ENCODE data around the gene MTHFR.

Gene MTHFR

GRCh38 chr1:11797525-11798216 lies 8.1 kb downstream of the MTHFR start:
- no CpG with 5 or more reads among the region's 6 CpGs for WGBS (ENCODE audit: extremely low coverage, insufficient coverage, low lambda C conversion rate)
- no peak overlapping the region for H2AK5ac ChIP-seq (ENCODE audit: low read length)
- H4K8ac ChIP-seq (ENCODE audit: low read depth, low read length) = no peak overlapping the region
- H3K4me3 ChIP-seq (ENCODE audit: low read length) = no peak overlapping the region
- H3K79me2 ChIP-seq (ENCODE audit: control insufficient read depth, insufficient read depth, low read length) = no peaks in the 10 kb centered on the region
- H3K56ac ChIP-seq (ENCODE audit: low read length) = no peak overlapping the region
- no peak overlapping the region for H3K18ac ChIP-seq (ENCODE audit: low read length)
- no peak overlapping the region for H4K5ac ChIP-seq (ENCODE audit: low read length)
- no peak overlapping the region for H2BK5ac ChIP-seq (ENCODE audit: low read length)
- H3K27me3 ChIP-seq (ENCODE audit: insufficient read depth, low read length, poor library complexity) = no peaks in the 10 kb centered on the region
- no peak overlapping the region for H3K4me2 ChIP-seq (ENCODE audit: low read length)
- no peak overlapping the region for H2BK120ac ChIP-seq (ENCODE audit: low read depth, low read length)
- H3K79me1 ChIP-seq (ENCODE audit: low read length) = peaks cover 3% of the 10 kb centered on the region
- peaks cover under 1% of the 10 kb centered on the region for H3K4me1 ChIP-seq (ENCODE audit: control insufficient read depth, low read depth, low read length)
- H3K9ac ChIP-seq (ENCODE audit: low read length) = no peak overlapping the region
- no peak overlapping the region for H3K4ac ChIP-seq (ENCODE audit: low read depth, low read length)
- H3K36me3 ChIP-seq (ENCODE audit: control insufficient read depth, insufficient read depth, low read length) = peaks cover 6% of the 10 kb centered on the region
- H3K23ac ChIP-seq (ENCODE audit: low read length) = no peak overlapping the region
- no peak overlapping the region for H2BK15ac ChIP-seq (replicated peaks; ENCODE audit: low read depth)
- no peak for DNase-seq
- no peak overlapping the region for H3K27ac ChIP-seq (ENCODE audit: low read depth, low read length)

GRCh38 chr1:11796036-11796828 lies 9.5 kb downstream of the MTHFR start:
- H3K4ac ChIP-seq (ENCODE audit: low read depth, low read length) = no peak overlapping the region
- no peak overlapping the region for H2AK5ac ChIP-seq (ENCODE audit: low read length)
- DNase-seq = no peak
- no peak overlapping the region for H2BK15ac ChIP-seq (replicated peaks; ENCODE audit: low read depth)
- H3K9ac ChIP-seq (ENCODE audit: low read length) = no peak overlapping the region
- H3K4me2 ChIP-seq (ENCODE audit: low read length) = no peak overlapping the region
- H2BK120ac ChIP-seq (ENCODE audit: low read depth, low read length) = no peak overlapping the region
- no peak overlapping the region for H3K27ac ChIP-seq (ENCODE audit: low read depth, low read length)
- no peak overlapping the region for H3K18ac ChIP-seq (ENCODE audit: low read length)
- H3K4me1 ChIP-seq (ENCODE audit: control insufficient read depth, low read depth, low read length) = no peaks in the 10 kb centered on the region
- no peaks in the 10 kb centered on the region for H3K27me3 ChIP-seq (ENCODE audit: insufficient read depth, low read length, poor library complexity)
- WGBS (ENCODE audit: extremely low coverage, insufficient coverage, low lambda C conversion rate) = no CpG with 5 or more reads among the region's 15 CpGs
- H3K56ac ChIP-seq (ENCODE audit: low read length) = no peak overlapping the region
- H4K5ac ChIP-seq (ENCODE audit: low read length) = no peak overlapping the region
- H2BK5ac ChIP-seq (ENCODE audit: low read length) = no peak overlapping the region
- no peaks in the 10 kb centered on the region for H3K79me2 ChIP-seq (ENCODE audit: control insufficient read depth, insufficient read depth, low read length)
- no peaks in the 10 kb centered on the region for H3K79me1 ChIP-seq (ENCODE audit: low read length)
- no peak overlapping the region for H3K4me3 ChIP-seq (ENCODE audit: low read length)
- no peak overlapping the region for H3K23ac ChIP-seq (ENCODE audit: low read length)
- no peak overlapping the region for H4K8ac ChIP-seq (ENCODE audit: low read depth, low read length)
- H3K36me3 ChIP-seq (ENCODE audit: control insufficient read depth, insufficient read depth, low read length) = peaks cover 6% of the 10 kb centered on the region

DNA sequence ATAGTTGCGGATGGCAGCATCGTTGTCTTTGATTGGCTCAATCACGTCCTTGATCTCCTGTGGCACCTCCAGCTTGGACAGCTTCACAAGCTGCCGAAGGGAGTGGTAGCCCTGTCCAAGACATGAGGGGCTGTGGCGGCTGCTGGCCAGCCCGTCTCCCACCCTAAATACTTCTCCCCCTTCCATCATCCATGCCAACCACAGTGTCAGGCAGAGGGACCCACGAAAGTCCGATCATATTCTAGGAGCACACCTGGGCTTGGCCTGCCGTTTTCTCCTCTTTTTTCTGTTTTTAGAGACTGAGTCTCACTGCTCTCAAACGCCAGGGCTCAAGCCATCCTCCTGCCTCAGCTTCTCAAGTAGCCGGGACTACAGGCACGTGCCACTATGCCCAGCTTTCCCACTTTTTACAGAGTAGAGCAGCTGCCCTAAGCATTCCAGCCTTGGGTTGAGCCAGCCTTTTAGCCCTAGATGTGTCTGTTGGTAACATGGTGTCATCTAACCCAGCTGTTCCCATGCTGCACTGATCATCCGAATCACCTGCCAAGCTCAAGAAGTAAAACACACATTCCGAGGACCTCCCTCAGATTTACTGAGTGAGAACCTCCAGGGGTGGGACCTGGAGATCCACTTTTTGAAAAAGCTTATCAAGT lies 10.4 kb downstream of the MTHFR start:
- H2BK120ac ChIP-seq (ENCODE audit: low read depth, low read length) = no peak overlapping the region

GRCh38 chr1:11794446-11795237 lies 11.1 kb downstream of the MTHFR start:
- Histone ChIP-seq H3K9ac (ENCODE audit: low read length) (no peak overlapping the region), H3K23ac (ENCODE audit: low read length) (no peak overlapping the region), H2BK120ac (ENCODE audit: low read depth, low read length) (no peak overlapping the region), H3K4me2 (ENCODE audit: low read length) (no peak overlapping the region), H3K27me3 (ENCODE audit: insufficient read depth, low read length, poor library complexity) (no peaks in the 10 kb centered on the region), H3K36me3 (ENCODE audit: control insufficient read depth, insufficient read depth, low read length) (peaks cover 3% of the 10 kb centered on the region), H3K4me3 (ENCODE audit: low read length) (no peak overlapping the region), H3K4me1 (ENCODE audit: control insufficient read depth, low read depth, low read length) (no peaks in the 10 kb centered on the region), H4K8ac (ENCODE audit: low read depth, low read length) (no peak overlapping the region), H2BK15ac (replicated peaks; ENCODE audit: low read depth) (no peak overlapping the region), H3K27ac (ENCODE audit: low read depth, low read length) (no peak overlapping the region), H3K56ac (ENCODE audit: low read length) (no peak overlapping the region), H2BK5ac (ENCODE audit: low read length) (no peak overlapping the region), H4K5ac (ENCODE audit: low read length) (no peak overlapping the region), H3K79me2 (ENCODE audit: control insufficient read depth, insufficient read depth, low read length) (no peaks in the 10 kb centered on the region), H3K4ac (ENCODE audit: low read depth, low read length) (no peak overlapping the region), H2AK5ac (ENCODE audit: low read length) (no peak overlapping the region), H3K18ac (ENCODE audit: low read length) (no peak overlapping the region), H3K79me1 (ENCODE audit: low read length) (no peaks in the 10 kb centered on the region)
- no CpG with 5 or more reads among the region's 19 CpGs for WGBS (ENCODE audit: extremely low coverage, insufficient coverage, low lambda C conversion rate)
- DNase-seq = no peak

More for the DNA sequence above, 10.4 kb downstream of the MTHFR start:
- H2BK15ac ChIP-seq (replicated peaks; ENCODE audit: low read depth) = no peak overlapping the region
- H2AK5ac ChIP-seq (ENCODE audit: low read length) = no peak overlapping the region
- no peaks in the 10 kb centered on the region for H3K4me1 ChIP-seq (ENCODE audit: control insufficient read depth, low read depth, low read length)
- no peak overlapping the region for H3K23ac ChIP-seq (ENCODE audit: low read length)
- no peaks in the 10 kb centered on the region for H3K79me1 ChIP-seq (ENCODE audit: low read length)
- no peak overlapping the region for H3K4ac ChIP-seq (ENCODE audit: low read depth, low read length)
- no peaks in the 10 kb centered on the region for H3K27me3 ChIP-seq (ENCODE audit: insufficient read depth, low read length, poor library complexity)
- H3K27ac ChIP-seq (ENCODE audit: low read depth, low read length) = no peak overlapping the region
- no peak overlapping the region for H2BK5ac ChIP-seq (ENCODE audit: low read length)
- no peak overlapping the region for H3K4me3 ChIP-seq (ENCODE audit: low read length)
- H3K4me2 ChIP-seq (ENCODE audit: low read length) = no peak overlapping the region
- no peak for DNase-seq
- H4K5ac ChIP-seq (ENCODE audit: low read length) = no peak overlapping the region
- no peaks in the 10 kb centered on the region for H3K79me2 ChIP-seq (ENCODE audit: control insufficient read depth, insufficient read depth, low read length)
- no peak overlapping the region for H3K56ac ChIP-seq (ENCODE audit: low read length)
- H4K8ac ChIP-seq (ENCODE audit: low read depth, low read length) = no peak overlapping the region
- WGBS (ENCODE audit: extremely low coverage, insufficient coverage, low lambda C conversion rate) = no CpG with 5 or more reads among the region's 14 CpGs
- H3K9ac ChIP-seq (ENCODE audit: low read length) = no peak overlapping the region
- peaks cover 3% of the 10 kb centered on the region for H3K36me3 ChIP-seq (ENCODE audit: control insufficient read depth, insufficient read depth, low read length)
- H3K18ac ChIP-seq (ENCODE audit: low read length) = no peak overlapping the region

DNA sequence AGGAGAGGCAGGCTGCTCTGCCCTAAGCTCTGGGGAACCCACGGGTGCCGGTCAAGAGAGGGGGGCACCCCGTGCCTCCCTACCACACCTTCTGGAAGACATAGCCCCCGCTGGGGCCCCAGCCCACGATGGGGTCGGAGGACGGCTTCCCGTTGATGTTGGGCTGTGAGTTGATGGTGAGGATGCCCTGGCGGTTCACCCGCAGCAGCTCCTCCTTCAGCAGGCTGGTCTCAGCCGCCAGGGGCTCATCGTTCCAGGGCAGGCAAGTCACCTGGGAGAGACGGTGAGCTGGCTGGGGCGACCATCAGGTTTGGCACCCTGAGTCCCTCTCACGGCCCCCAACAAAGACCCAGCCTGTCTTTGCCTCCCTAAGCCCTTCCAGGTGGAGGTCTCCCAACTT lies 11.9 kb downstream of the MTHFR start:
- Histone ChIP-seq H2BK15ac (replicated peaks; ENCODE audit: low read depth) (no peak overlapping the region), H4K5ac (ENCODE audit: low read length) (no peak overlapping the region), H3K36me3 (ENCODE audit: control insufficient read depth, insufficient read depth, low read length) (peaks cover 3% of the 10 kb centered on the region), H4K8ac (ENCODE audit: low read depth, low read length) (no peak overlapping the region), H3K79me1 (ENCODE audit: low read length) (no peaks in the 10 kb centered on the region), H3K23ac (ENCODE audit: low read length) (no peak overlapping the region), H2BK5ac (ENCODE audit: low read length) (no peak overlapping the region), H3K4ac (ENCODE audit: low read depth, low read length) (no peak overlapping the region), H3K9ac (ENCODE audit: low read length) (no peak overlapping the region), H3K56ac (ENCODE audit: low read length) (no peak overlapping the region), H3K4me2 (ENCODE audit: low read length) (no peak overlapping the region), H2BK120ac (ENCODE audit: low read depth, low read length) (no peak overlapping the region), H3K27ac (ENCODE audit: low read depth, low read length) (no peak overlapping the region), H3K4me1 (ENCODE audit: control insufficient read depth, low read depth, low read length) (no peaks in the 10 kb centered on the region), H3K27me3 (ENCODE audit: insufficient read depth, low read length, poor library complexity) (no peaks in the 10 kb centered on the region), H3K18ac (ENCODE audit: low read length) (no peak overlapping the region), H2AK5ac (ENCODE audit: low read length) (no peak overlapping the region), H3K79me2 (ENCODE audit: control insufficient read depth, insufficient read depth, low read length) (no peaks in the 10 kb centered on the region), H3K4me3 (ENCODE audit: low read length) (no peak overlapping the region)
- DNase-seq = no peak
- WGBS (ENCODE audit: extremely low coverage, insufficient coverage, low lambda C conversion rate) = no CpG with 5 or more reads among the region's 15 CpGs

Data from mesendoderm (in vitro differentiated cells).